DMS153 (cell line): ENCODE results near the gene RNF149.
"Not testable (repeated sequence)": the region's sequence is repeated elsewhere in the genome, so short reads cannot be mapped to it uniquely, and the experiment has no call there.

Experiments
- DNase-seq: peaks from one replicate; lab custom pipeline; 2025; lab: John Stamatoyannopoulos, UW

RNF149 gene

GRCh38 chr2:101330253-101330933, 21.9 kb upstream of the RNF149 start:
- no peak for DNase-seq

- DNase-seq = no peak
Observed at GRCh38 chr2:101329026-101329425, 20.5 kb upstream of the RNF149 start.

GRCh38 chr2:101328474-101329007, 20.0 kb upstream of the RNF149 start:
- no peak for DNase-seq

- DNase-seq = peak; percentile 56
Observed at GRCh38 chr2:101327863-101328394, 19.4 kb upstream of the RNF149 start.

- no peak for DNase-seq
Observed at GRCh38 chr2:101325425-101325824, 16.9 kb upstream of the RNF149 start.

- not testable (repeated sequence) for DNase-seq
Observed at GRCh38 chr2:101316568-101316967, 8.1 kb upstream of the RNF149 start.

GRCh38 chr2:101311696-101312017, 3.2 kb upstream of the RNF149 start:
- no peak for DNase-seq

- no peak for DNase-seq
Observed at GRCh38 chr2:101310834-101311695, 2.6 kb upstream of the RNF149 start.

GRCh38 chr2:101310090-101310833, 1.8 kb upstream of the RNF149 start:
- DNase-seq = no peak

- no peak for DNase-seq
Observed at GRCh38 chr2:101307950-101308431, 510 bp downstream of the RNF149 start.

- DNase-seq = no peak
Observed at GRCh38 chr2:101307503-101307902, 998 bp downstream of the RNF149 start.

- DNase-seq = no peak
Observed at GRCh38 chr2:101306410-101306809, 2.1 kb downstream of the RNF149 start.

- no peak for DNase-seq
Observed at GRCh38 chr2:101305492-101306078, 2.9 kb downstream of the RNF149 start.

GRCh38 chr2:101305035-101305434, 3.5 kb downstream of the RNF149 start:
- DNase-seq = no peak

- DNase-seq = no peak
Observed at GRCh38 chr2:101303688-101304087, 4.8 kb downstream of the RNF149 start.

- no peak for DNase-seq
Observed at GRCh38 chr2:101302016-101302415, 6.5 kb downstream of the RNF149 start.

GRCh38 chr2:101300836-101301235, 7.7 kb downstream of the RNF149 start:
- no peak for DNase-seq

- DNase-seq = no peak
Observed at GRCh38 chr2:101300164-101300563, 8.3 kb downstream of the RNF149 start.

- no peak for DNase-seq
Observed at GRCh38 chr2:101299604-101300003, 8.9 kb downstream of the RNF149 start.

GRCh38 chr2:101297383-101297782, 11.1 kb downstream of the RNF149 start:
- DNase-seq = no peak

GRCh38 chr2:101296371-101296770, 12.1 kb downstream of the RNF149 start:
- DNase-seq = no peak

- DNase-seq = no peak
Observed at GRCh38 chr2:101295895-101296294, 12.6 kb downstream of the RNF149 start.
